Nephron progenitor cell (in vitro differentiated cells): ENCODE measurements around the gene PRR18.

Source experiments
- DNase-seq: peaks from one replicate; pipeline ENCODE4 v3.0.0; 2021
- H3K27ac Mint-ChIP-seq: 2 replicates; pipeline ENCODE4 v1.8.0; 2021; ENCODE audit warnings: mild to moderate bottlenecking, moderate library complexity, mixed read lengths
- H3K27me3 Mint-ChIP-seq: 2 replicates; pipeline ENCODE4 v1.8.0; 2021; ENCODE audit warnings: mild to moderate bottlenecking, low read depth, mixed read lengths; ENCODE audit not compliant: poor library complexity
- H3K36me3 Mint-ChIP-seq: 2 replicates; pipeline ENCODE4 v1.8.0; 2021; ENCODE audit warnings: low read depth, mixed read lengths
- H3K4me1 Mint-ChIP-seq: 2 replicates; pipeline ENCODE4 v1.8.0; 2021; ENCODE audit warnings: mixed read lengths
- H3K4me3 Mint-ChIP-seq: 2 replicates; pipeline ENCODE4 v1.8.0; 2021; ENCODE audit warnings: mild to moderate bottlenecking, moderate library complexity, mixed read lengths
- H3K9me3 Mint-ChIP-seq: 2 replicates; pipeline ENCODE4 v1.8.0; 2021; ENCODE audit warnings: mild to moderate bottlenecking, moderate library complexity, mixed read lengths
- CTCF ChIP-seq: fragments of 200-600 bp; sonication (generic); IDR thresholded peaks from 2 replicates; pipeline ENCODE4 v1.5.0; 2021; ENCODE audit warnings: antibody characterized with exemption

The PRR18 gene

GRCh38 chr6:166318227-166318626, 10.0 kb upstream of the PRR18 start:
- Mint-ChIP-seq H3K27me3 (peaks cover under 1% of the 10 kb centered on the region), H3K4me3 (no peak overlapping the region), H3K9me3 (no peaks in the 10 kb centered on the region), H3K36me3 (peaks cover 12% of the 10 kb centered on the region), H3K27ac (peak overlapping the region; percentile 84), H3K4me1 (peaks cover 18% of the 10 kb centered on the region)
- TF ChIP-seq CTCF = no peak
- DNase-seq = no peak

GRCh38 chr6:166317261-166318212, 9.3 kb upstream of the PRR18 start:
- peaks cover 6% of the 10 kb centered on the region for H3K27me3 Mint-ChIP-seq
- no peak for TF ChIP-seq CTCF
- peaks cover 8% of the 10 kb centered on the region for H3K36me3 Mint-ChIP-seq
- DNase-seq = no peak
- peak overlapping the region; percentile 24 for H3K27ac Mint-ChIP-seq
- peaks cover 18% of the 10 kb centered on the region for H3K4me1 Mint-ChIP-seq
- H3K4me3 Mint-ChIP-seq = no peak overlapping the region
- H3K9me3 Mint-ChIP-seq = no peaks in the 10 kb centered on the region

GRCh38 chr6:166315436-166315835, 7.2 kb upstream of the PRR18 start:
- DNase-seq = no peak
- no peak overlapping the region for H3K4me3 Mint-ChIP-seq
- H3K4me1 Mint-ChIP-seq = peaks cover 18% of the 10 kb centered on the region
- H3K27me3 Mint-ChIP-seq = peaks cover 22% of the 10 kb centered on the region
- no peaks in the 10 kb centered on the region for H3K36me3 Mint-ChIP-seq
- no peak overlapping the region for H3K27ac Mint-ChIP-seq
- no peaks in the 10 kb centered on the region for H3K9me3 Mint-ChIP-seq
- no peak for TF ChIP-seq CTCF

GRCh38 chr6:166314454-166314853, 6.3 kb upstream of the PRR18 start:
- no peak for DNase-seq
- H3K4me1 Mint-ChIP-seq = peaks cover 16% of the 10 kb centered on the region
- no peaks in the 10 kb centered on the region for H3K36me3 Mint-ChIP-seq
- H3K27me3 Mint-ChIP-seq = peaks cover 31% of the 10 kb centered on the region
- no peaks in the 10 kb centered on the region for H3K9me3 Mint-ChIP-seq
- no peak overlapping the region for H3K27ac Mint-ChIP-seq
- no peak for TF ChIP-seq CTCF
- no peak overlapping the region for H3K4me3 Mint-ChIP-seq

- peak; percentile 76 for TF ChIP-seq CTCF
- DNase-seq = peak; percentile 65
- no peak overlapping the region for H3K4me3 Mint-ChIP-seq
- H3K36me3 Mint-ChIP-seq = no peaks in the 10 kb centered on the region
- peaks cover 41% of the 10 kb centered on the region for H3K27me3 Mint-ChIP-seq
- peaks cover 7% of the 10 kb centered on the region for H3K4me1 Mint-ChIP-seq
- no peak overlapping the region for H3K27ac Mint-ChIP-seq
- no peaks in the 10 kb centered on the region for H3K9me3 Mint-ChIP-seq
These were observed 5.3 kb upstream of the PRR18 start for GRCh38 chr6:166313255-166314070.
